Kidney (tissue), 14 donors: ENCODE data around the gene NR3C1. TPM values are rescaled to one million over a fixed set of nuclear protein-coding genes. Genes with fewer than 3 reads are reported as not detected.

Experiments used
- DNase-seq, 5 donors: peaks; one replicate each; pipeline ENCODE4 v3.0.0-alpha.2; 2013 to 2020
- FAIRE-seq: peaks from 2 replicates; lab custom pipeline; 2012; peaks lifted over from hg19 to GRCh38; lab: Jason Lieb, UNC
- H3K27ac ChIP-seq, 2 donors: one replicate each; pipeline ENCODE4 v1.7.0; 2013; ENCODE audit warnings: low read depth in 2 of 2, low read length in 2 of 2, inconsistent platforms in 1 of 2
- H3K27me3 ChIP-seq: one replicate; pipeline ENCODE4 v1.7.1; 2013; ENCODE audit warnings: low read length, inconsistent platforms; ENCODE audit not compliant: control insufficient read depth, insufficient read depth
- H3K36me3 ChIP-seq, 3 donors: one replicate each; pipeline versions ENCODE4 v1.7.0 to v1.7.1; 2013; ENCODE audit warnings: low read length in 3 of 3, control low read depth in 1 of 3, inconsistent platforms in 1 of 3; ENCODE audit not compliant: insufficient read depth in 3 of 3, control insufficient read depth in 2 of 3
- H3K4me1 ChIP-seq, 3 donors: one replicate each; pipeline versions ENCODE4 v1.7.0 to v1.7.1; 2013; ENCODE audit warnings: low read length in 3 of 3, inconsistent platforms in 1 of 3, low read depth in 1 of 3; ENCODE audit not compliant: control insufficient read depth in 2 of 3, insufficient read depth in 2 of 3
- H3K4me3 ChIP-seq, 3 donors: one replicate each; pipeline versions ENCODE4 v1.7.0 to v1.8.1; 2013; ENCODE audit warnings: low read length in 3 of 3, control low read depth in 1 of 3, inconsistent platforms in 1 of 3
- H3K9ac ChIP-seq, 3 donors: one replicate each; pipeline versions ENCODE4 v1.7.0 to v1.7.1; 2013; ENCODE audit warnings: low read length in 3 of 3, control low read depth in 1 of 3, inconsistent platforms in 1 of 3
- H3K9me3 ChIP-seq, 3 donors: one replicate each; pipeline versions ENCODE4 v1.7.0 to v1.7.1; 2013; ENCODE audit warnings: low read length in 3 of 3, control low read depth in 1 of 3, inconsistent platforms in 1 of 3; ENCODE audit not compliant: control insufficient read depth in 2 of 3, insufficient read depth in 1 of 3
- CTCF ChIP-seq: IDR thresholded peaks from 3 replicates; pipeline ENCODE4 v1.5.1; 2012; ENCODE audit warnings: mild to moderate bottlenecking, moderate library complexity, borderline replicate concordance; ENCODE audit not compliant: insufficient read depth; ENCODE audit errors: extremely low read depth
- intact Hi-C: fragments of 100-400 bp; cut with DNase I; formaldehyde crosslinking; loops from one replicate; pipeline ENCODE4 v1.11.1; 2022
- polyA plus RNA-seq: library from polyadenylated mRNA; stranded (reverse); fragments of 350-450 nt; fragmentation: Illumina TruSeq; extraction: RNeasy Lipid Tissue Mini Kit (QIAGEN cat#74804); gene quantifications from one replicate; pipeline ENCODE4 v1.2.3, GENCODE V29; 2014; ENCODE audit warnings: low read depth, low replicate concordance; ENCODE audit not compliant: insufficient read depth
- total RNA-seq: library from RNA; stranded (reverse); fragmentation: NEBNext Ultra II Directional; extraction: Animal tissue kit (Norgen Biotek cat#: 25700); gene quantifications from one replicate; pipeline ENCODE4 v1.2.1, GENCODE V29; 2021
- donor health status: control.
- donor health status: control.
- donor health status: control.
- donor health status: control.
- donor health status: control.
- donor health status: DM: yes; HTN: yes; CAD: no.
- donor health status: Normal renal cell carcinoma (clear cell type).

NR3C1 gene
- total and polyA plus RNA-seq, 2 donors from 2014 or later, result 23.4 to 69.0 TPM

- no peak for FAIRE-seq
- Histone ChIP-seq H3K9ac (no peak overlapping the region), H3K36me3 (peaks cover 0 to 7% (median 3%) of the 10 kb centered on the region in 3 donors), H3K9me3 (no peaks in the 10 kb centered on the region), H3K27me3 (no peaks in the 10 kb centered on the region), H3K4me3 (no peak overlapping the region), H3K27ac (no peak overlapping the region), H3K4me1 (no peaks in the 10 kb centered on the region)
- intact Hi-C loops, result no loop called here
- TF ChIP-seq CTCF, result no peak
- DNase-seq, result no peak
Measured at GRCh38 chr5:143315214-143315613, 88.3 kb downstream of the NR3C1 start.

GRCh38 chr5:143314659-143315058, 88.8 kb downstream of the NR3C1 start:
- H3K9me3 ChIP-seq, result no peaks in the 10 kb centered on the region
- DNase-seq (no peak), FAIRE-seq (no peak)
- TF ChIP-seq CTCF, result no peak
- peaks cover 0 to 7% (median 3%) of the 10 kb centered on the region in 3 donors for H3K36me3 ChIP-seq
- no peak overlapping the region for H3K4me3 ChIP-seq
- H3K27me3 ChIP-seq, result no peaks in the 10 kb centered on the region
- intact Hi-C loops, result no loop called here
- no peaks in the 10 kb centered on the region for H3K4me1 ChIP-seq
- no peak overlapping the region for H3K27ac ChIP-seq
- no peak overlapping the region for H3K9ac ChIP-seq

- no peak for FAIRE-seq
- H3K9ac ChIP-seq, result no peak overlapping the region
Measured at GRCh38 chr5:143314099-143314498, 89.4 kb downstream of the NR3C1 start.

More at GRCh38 chr5:143314099-143314498, 89.4 kb downstream of the NR3C1 start:
- peaks cover 0 to 7% (median 3%) of the 10 kb centered on the region in 3 donors for H3K36me3 ChIP-seq
- H3K27me3 ChIP-seq, result no peaks in the 10 kb centered on the region
- no peaks in the 10 kb centered on the region for H3K9me3 ChIP-seq
- TF ChIP-seq CTCF, result no peak
- intact Hi-C loops, result no loop called here
- H3K4me1 ChIP-seq, result no peaks in the 10 kb centered on the region
- no peak overlapping the region for H3K4me3 ChIP-seq
- no peak for DNase-seq
- no peak overlapping the region for H3K27ac ChIP-seq
